CD4-positive, alpha-beta T cell treated with Interferon gamma for 1 hour (primary cell): Measurements from ENCODE around the gene SUN2.
A peak's percentile ranks its signal among the peaks of the same experiment; 100 is the strongest.

ENCODE experiments used
- DNase-seq: peaks from one replicate; pipeline ENCODE4 v3.0.0-alpha.2; 2020

SUN2 gene

DNA sequence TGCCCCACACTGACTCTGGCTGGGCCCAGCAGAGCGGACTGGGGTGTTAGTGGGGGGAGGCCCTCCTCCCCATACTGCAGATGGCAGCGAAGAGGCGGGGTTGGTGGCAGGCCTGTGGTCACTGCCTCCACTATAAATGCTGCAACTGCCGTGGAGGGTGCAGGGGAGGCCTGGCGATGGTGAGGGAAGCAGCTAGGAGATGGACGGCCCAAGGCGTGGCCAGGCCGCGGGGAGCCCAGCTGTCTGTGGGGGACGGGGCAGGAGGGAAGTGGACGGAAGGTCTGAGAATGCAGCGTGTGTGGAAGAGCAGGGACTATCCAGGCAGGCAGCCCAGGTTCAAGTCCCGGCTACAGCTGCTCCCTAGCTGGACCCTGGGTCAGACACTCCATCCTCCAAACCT lies 19.9 kb upstream of the SUN2 start:
- no peak for DNase-seq

DNA sequence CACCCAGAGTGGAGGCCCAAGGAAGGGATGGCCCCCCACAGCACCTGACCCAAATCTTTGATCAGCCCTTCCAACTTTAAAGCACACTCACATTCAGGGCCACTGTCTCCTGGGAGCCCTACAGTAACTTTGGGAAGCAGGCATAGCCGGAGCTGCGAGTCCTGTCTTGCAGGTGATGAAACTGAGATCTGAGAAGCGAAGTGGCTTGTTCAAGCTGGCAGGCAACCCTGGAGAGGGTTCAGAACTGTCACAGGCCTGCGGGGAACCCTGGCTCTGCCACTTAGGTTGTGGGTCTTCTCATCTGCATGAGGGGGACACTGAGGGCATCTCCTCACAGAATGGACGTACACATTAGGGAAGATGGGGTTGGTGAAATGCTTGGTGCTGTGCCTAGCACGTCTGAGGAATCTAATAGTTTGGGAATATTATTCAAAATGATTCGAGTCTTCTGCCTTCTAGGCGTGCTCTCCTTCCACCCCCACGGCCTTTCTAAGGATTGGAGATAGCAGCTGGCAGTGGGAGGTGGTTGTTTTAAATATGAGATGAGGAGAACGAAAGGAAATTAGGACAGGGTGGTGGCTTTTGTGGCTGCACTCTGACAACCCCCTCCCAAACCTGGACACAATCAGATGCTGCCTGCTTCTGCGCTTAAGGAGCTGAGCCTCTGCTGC lies 18.8 kb upstream of the SUN2 start:
- no peak for DNase-seq

DNA sequence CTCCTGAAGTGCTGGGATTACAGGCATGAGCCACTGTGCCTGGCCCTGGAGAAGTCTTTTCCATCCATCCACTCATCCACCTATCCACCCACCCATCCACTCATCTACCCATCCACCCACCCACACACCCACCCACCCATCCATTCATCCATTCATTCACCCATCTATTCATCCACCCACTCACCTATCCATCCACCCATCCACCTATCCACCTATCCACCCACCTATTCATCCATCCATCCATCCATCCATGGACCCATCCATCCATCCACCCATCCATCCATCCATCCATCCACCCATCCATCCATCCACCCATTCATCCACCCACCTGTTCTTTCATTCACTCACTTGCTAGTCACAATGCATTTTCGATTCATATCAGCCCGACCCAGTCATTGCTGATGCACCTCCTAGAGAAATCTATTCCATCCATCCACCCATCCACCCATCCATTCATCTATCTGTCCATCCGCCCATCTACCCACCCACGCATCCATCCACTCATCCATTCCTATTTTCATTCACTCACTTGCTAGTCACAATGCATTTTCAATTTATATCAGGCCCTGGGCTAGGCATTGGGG lies 17.7 kb upstream of the SUN2 start:
- DNase-seq, result no peak

DNA sequence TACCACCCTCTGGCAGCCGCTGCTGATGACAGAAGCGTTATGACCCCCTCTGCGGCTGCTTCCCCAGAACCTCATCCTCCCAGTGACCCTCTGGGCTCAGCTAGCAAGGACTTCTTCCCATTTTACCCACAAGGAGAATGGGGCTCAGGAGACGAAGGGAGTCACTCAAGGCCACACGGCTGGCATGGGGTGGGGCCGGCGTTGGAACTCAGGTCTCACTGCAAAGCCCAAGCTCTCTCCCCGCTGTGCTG lies 16.8 kb upstream of the SUN2 start:
- no peak for DNase-seq

- DNase-seq, result no peak
Measured at GRCh38 chr22:38770257-38770949, 14.6 kb upstream of the SUN2 start.

DNA sequence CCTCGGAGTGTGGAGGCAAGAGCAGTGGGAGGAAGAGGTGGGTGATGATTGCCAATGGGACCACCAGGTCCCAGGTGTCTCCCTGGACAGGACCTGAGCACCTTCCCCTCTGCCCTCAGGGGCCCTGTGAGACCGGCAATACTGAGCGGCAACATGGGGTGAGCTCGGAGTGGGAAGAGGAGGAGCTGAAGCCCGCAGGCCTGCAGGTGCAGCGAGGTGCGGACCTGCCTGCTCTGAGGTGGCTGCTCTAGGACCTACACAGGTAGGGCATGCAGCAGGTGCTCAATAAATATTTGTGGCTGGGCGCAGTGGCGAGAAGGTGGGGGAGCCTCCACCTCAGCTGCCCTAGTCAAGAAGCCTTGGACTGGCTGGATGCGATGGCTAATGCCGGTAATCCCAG lies 12.2 kb upstream of the SUN2 start:
- DNase-seq, result no peak

GRCh38 chr22:38767313-38767712 lies 11.5 kb upstream of the SUN2 start:
- no peak for DNase-seq

DNA sequence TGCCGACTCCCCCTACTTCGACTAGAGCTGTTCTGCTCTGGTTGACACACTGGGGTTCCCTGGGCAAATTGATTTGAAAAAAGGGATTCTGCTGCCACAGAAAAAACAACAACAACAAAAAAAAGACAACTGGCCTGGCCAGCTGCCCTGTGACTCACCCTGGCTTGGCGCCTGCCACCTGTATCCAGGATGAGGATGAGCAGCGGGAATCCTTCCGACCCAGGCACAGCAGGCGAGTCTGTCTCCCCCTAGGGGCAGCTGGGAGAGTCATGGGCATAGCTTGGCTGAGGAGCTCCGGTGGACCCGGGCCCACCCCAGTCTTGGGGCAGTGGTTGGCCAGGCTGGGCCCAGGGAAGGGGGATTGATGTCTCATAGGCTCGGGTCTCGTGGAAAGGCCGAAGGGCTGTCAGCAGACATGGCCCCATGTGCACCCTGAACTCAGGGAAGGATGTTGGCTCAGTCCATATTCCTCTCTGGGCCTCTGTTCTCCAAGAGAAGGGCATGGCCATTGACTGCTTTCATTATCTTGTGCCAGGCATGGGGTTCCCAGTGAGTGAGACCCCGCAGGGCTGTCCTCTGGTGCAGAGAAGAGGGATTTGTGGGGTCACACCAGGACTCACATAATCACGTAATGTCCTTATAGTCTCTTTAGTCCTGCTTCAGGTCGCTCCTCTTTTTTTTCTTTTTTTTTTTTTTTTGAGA lies 10.4 kb upstream of the SUN2 start:
- peak; percentile 37 for DNase-seq

- no peak for DNase-seq
Measured at GRCh38 chr22:38762551-38762983, 6.8 kb upstream of the SUN2 start.

DNA sequence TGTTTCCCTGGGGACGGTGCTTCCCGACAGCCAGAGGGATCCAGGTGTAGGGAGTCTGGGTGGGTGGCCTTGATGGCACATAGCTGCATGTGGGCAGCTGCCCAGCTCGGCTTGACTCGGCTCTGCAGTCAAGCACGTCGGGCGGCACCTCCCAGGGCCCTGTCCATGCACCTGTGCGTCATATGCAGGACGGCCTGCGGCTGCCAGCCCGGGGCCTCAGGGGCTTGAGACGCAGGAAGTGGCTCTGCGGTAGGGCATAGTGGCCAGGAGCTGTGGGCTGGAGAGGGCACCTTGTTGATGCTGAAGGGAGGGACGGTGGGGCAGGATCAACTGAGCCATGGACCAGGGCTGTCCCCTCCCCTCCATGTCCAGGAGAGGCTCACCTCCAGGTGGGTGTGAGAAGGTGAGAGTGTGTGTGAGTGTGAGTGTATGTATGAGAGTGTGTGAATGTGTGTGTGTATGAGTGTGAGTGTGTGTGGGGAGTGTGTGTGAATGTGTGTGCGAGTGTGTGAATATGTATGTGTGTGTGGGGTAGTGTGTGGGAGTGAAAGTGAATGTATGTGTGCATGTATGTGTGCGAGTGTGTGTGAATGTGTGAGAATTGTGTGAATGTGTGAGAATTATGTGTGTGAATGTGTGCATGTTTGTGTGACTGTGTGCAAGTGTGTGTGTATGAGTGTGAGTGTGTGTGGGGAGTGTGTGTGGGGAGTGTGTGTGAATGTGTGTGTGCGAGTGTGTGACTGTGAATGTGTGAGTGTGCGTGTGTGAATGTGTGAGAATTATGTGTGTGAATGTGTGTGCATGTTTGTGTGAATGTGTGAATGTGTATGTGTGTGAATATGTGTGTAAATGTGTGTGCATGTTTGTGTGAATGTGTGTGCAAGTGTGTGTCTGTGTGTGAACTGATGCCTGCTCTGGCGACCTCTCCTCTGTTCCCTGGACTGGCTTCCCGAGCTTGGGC lies 5.7 kb upstream of the SUN2 start:
- DNase-seq, result no peak

GRCh38 chr22:38760477-38761201 lies 4.8 kb upstream of the SUN2 start:
- DNase-seq, result no peak

DNA sequence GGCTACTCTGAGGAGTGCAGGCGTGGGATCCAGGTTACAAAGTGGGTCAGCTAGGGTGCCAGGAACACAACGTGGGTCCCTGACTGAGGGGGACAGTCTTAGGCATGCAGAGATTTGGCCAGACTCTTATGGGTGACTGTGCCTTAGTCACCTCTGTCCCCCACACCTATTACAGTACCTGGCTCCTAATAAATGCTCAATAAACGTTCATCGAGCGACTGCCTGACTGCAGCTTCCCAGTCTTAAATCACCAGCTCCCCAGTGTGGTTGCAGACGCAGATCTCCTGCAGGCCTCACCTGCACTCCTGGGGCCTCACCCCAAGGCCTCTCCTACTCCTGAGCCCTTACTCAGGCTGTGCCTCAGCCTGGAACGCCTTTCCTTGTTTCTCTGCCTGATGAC lies 3.2 kb upstream of the SUN2 start:
- DNase-seq, result no peak

DNA sequence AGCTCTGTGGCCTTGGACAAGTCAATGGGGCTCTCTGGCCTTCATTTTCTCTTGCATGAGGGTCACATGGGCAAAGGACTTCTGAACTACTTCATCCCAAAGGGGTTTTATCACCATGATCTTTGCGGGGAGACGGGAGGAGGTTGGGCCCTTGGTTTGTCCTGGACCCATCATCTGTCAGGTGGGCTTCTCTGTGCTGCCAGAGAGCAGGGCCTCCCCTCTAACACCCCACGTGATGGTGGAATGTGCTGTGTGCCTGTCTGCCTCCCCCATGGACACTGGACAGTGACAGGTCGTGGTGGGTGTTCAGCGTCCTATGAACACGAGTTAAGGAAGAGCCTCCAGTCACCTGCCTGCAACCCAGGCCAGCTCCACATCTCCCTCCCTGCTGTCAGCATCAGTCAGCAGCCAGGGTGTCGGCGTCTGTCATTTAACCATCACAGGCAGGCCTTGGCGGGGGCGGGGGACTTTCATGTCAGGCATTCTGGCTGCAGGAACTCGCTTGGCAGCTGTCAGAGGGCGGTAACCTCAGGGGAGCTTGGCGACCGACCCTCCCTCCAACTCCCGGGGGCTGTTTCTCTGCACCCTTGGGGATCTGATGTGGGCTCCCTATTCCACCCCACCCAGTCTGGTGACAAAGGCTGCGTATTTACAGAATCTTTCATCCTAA lies 2.6 kb upstream of the SUN2 start:
- peak; percentile 60 for DNase-seq

GRCh38 chr22:38757464-38757757 lies 1.6 kb upstream of the SUN2 start:
- no peak for DNase-seq

DNA sequence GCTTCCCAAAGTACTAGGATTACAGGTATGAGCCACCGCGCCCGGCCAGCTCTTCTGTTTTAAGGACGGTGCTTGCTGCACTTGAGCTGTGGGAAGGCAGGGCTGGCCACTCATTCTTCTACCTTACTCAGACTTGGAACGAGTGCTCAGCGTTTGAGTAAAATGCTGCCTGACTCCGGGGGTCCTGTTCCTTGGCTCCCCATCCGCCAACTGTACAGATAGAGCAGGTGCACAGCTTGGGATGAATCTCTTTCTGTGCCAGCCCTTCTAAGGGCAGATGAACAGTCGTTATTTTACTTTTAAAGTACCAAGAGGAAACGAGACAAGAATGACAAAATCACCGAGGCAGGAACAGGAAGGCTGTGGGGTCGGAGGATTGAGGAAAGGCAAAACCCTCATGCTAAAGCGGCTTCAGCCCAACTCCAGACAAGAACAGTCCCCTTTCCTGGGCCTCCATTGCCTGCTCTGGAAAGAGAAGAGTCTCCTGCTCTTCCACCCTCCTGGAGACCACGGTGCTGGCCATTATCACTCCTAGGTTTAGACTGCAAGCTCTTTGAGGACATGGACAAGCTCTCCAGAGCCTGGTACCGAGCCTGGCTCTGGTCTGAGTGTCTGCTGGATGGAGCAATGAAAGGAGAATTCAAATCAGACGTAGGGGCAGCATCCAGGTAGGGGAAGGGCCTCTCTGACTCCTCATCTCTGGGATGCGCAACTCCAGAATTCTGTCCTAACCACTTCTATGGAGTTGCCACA lies 1.1 kb upstream of the SUN2 start:
- DNase-seq, result no peak

DNA sequence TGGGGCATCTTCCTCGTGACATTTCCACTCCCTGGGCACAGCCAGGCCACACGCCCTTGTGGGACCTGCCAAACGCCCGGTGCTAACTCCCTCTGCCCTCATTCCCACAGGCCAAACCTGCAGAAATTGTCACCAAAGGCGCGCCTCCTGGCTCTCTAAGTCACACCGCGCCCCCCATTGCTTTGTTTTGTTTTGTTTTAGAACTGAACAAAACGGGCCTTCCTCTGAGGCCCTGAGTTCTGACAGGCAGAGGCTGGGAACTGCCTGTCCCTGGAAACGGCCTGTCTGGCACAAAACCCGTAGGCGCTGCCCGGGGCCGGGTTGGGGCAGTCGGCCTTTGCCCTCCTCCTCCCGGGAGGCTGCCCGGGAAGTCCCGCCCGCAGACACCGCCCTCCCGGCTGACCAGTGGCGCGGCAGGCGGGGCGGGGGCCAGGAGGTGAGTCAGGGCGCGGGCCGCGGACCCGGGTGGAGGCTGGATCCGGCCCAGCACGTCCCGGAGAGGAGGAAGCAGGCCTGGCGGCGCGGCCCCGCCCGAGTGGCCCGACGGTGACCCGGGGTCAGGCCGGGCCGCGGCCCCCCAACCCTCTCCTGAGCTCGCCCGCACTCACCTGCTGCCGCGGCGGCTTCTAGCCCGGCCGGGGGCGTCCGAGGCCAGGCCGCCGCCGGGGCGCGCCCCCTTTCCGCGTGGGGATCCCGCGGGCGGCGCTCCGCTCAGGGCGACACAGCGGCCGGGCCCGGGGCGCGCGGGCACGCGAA lies 465 bp downstream of the SUN2 start:
- DNase-seq, result peak; percentile 82

DNA sequence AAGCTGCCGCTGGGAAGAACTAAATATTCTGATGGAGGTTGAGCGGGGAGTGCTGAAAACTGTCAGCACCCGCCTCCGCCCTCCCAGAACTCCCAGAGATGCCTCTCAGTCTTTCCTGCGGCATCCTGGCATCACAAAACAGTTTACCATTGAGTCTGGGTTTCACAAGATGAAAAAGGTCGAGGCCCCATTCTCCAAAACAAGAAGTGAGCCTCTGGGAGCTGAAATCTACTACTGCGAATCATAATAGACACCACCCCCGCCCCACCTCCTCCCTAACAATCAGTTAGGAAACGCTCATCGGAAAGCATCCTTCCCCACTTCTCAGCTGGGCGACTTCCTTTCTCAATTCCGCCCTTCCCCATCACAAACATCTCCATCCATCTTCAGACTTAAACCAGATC lies 1.0 kb downstream of the SUN2 start:
- peak; percentile 40 for DNase-seq

DNA sequence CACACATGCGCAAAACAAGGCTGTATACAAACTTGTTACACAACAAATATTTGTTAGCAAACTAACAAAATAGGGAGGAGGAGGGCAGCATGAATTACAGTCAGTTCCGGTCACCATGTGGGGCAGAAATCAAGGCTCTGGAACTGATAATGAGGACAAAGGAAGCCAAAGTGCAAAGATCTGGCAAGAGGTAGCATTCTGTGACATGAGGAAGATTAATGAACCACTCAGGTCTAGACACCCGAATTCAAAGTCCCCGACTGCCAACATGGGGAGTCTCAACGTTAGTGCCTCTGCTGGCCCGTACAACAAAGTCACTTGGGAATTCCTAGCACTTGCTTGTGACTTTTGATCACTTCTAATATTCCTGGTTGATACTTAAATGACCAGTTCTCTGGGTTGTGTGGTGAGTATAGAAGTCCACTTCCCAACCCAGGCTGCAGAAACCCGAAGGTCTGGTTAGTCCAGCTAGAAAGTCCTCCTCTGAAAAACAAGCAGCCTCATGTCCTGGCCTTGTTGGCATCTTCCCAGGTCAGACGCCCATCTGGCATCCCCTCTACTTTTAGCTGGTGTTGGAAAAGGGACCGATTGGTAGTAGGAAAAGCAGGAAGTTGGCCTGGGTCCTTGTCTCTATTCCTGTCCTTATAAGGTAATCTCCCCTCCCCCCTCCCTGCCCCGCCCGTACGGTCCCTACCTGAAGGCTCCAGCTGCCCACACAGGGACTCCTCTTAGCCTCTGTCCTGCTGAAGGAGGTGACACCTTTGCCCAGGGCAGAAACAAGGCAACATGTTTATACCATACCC lies 1.6 kb downstream of the SUN2 start:
- DNase-seq, result no peak
